ENCODE data around the gene WWC2.

WWC2 gene

DNA sequence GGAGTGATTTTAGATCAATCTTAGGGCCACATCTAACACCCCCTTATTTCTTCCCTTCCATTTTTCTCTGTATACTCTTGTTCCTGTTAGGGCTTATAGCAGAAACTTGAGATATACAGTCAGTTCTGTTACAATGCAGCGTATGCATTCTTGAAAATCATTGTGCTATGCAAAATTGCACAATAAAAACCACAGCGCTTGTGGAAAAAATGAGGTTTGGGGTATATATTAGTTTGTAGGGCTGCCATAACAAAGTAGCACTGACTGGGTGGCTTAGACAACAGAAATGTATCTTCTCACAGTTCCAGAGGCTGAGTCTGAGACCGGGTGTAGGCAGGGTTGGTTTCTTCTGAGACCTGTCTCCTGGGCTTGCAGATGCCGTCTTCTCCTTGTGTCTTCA, 59.0 kb downstream of the WWC2 start:
- H3K36me3 ChIP-seq (ENCODE audit: insufficient read depth, insufficient read length, low read length) = peaks cover 4% of the 10 kb centered on the region
- H3K4me1 ChIP-seq (ENCODE audit: insufficient read depth, insufficient read length) = peaks cover 2% of the 10 kb centered on the region
- no peaks in the 10 kb centered on the region for H3K27me3 ChIP-seq (ENCODE audit: insufficient read depth, insufficient read length)
- TF ChIP-seq SUZ12 (IDR thresholded peaks at IDR 0.05; ENCODE audit: extremely low read depth, insufficient read depth, insufficient read length) (no peak), YY1 (IDR thresholded peaks at IDR 0.05; ENCODE audit: insufficient read depth, insufficient read length) (no peak), ZNF274 (IDR thresholded peaks at IDR 0.05; ENCODE audit: low read depth, low read length) (no peak)
- H3K9me3 ChIP-seq (ENCODE audit: insufficient read depth, low read length) = no peaks in the 10 kb centered on the region
- H3K4me3 ChIP-seq (ENCODE audit: insufficient read length, low read depth) = no peak overlapping the region
- H3K9ac ChIP-seq (ENCODE audit: insufficient read length, low read depth) = no peak overlapping the region
- no peak for DNase-seq (ENCODE audit: low read depth, low spot score)

- H3K9me3 ChIP-seq (ENCODE audit: insufficient read depth, low read length) = no peaks in the 10 kb centered on the region
These were observed 62.6 kb downstream of the WWC2 start for GRCh38 chr4:183161630-183162029.

GRCh38 chr4:183163135-183163534, 64.1 kb downstream of the WWC2 start:
- no peaks in the 10 kb centered on the region for H3K36me3 ChIP-seq (ENCODE audit: insufficient read depth, insufficient read length, low read length)
- no peak for DNase-seq (ENCODE audit: low read depth, low spot score)
- no peaks in the 10 kb centered on the region for H3K9me3 ChIP-seq (ENCODE audit: insufficient read depth, low read length)
- TF ChIP-seq YY1 (IDR thresholded peaks at IDR 0.05; ENCODE audit: insufficient read depth, insufficient read length) (no peak), ZNF274 (IDR thresholded peaks at IDR 0.05; ENCODE audit: low read depth, low read length) (no peak), SUZ12 (IDR thresholded peaks at IDR 0.05; ENCODE audit: extremely low read depth, insufficient read depth, insufficient read length) (no peak)
- H3K4me1 ChIP-seq (ENCODE audit: insufficient read depth, insufficient read length) = no peaks in the 10 kb centered on the region
- H3K4me3 ChIP-seq (ENCODE audit: insufficient read length, low read depth) = no peak overlapping the region
- no peaks in the 10 kb centered on the region for H3K27me3 ChIP-seq (ENCODE audit: insufficient read depth, insufficient read length)
- H3K9ac ChIP-seq (ENCODE audit: insufficient read length, low read depth) = no peak overlapping the region

More at GRCh38 chr4:183161630-183162029, 62.6 kb downstream of the WWC2 start:
- no peak for DNase-seq (ENCODE audit: low read depth, low spot score)
- H3K4me1 ChIP-seq (ENCODE audit: insufficient read depth, insufficient read length) = no peaks in the 10 kb centered on the region
- H3K9ac ChIP-seq (ENCODE audit: insufficient read length, low read depth) = no peak overlapping the region
- no peak for TF ChIP-seq ZNF274 (IDR thresholded peaks at IDR 0.05; ENCODE audit: low read depth, low read length)
- TF ChIP-seq SUZ12 (IDR thresholded peaks at IDR 0.05; ENCODE audit: extremely low read depth, insufficient read depth, insufficient read length) = no peak
- no peak for TF ChIP-seq YY1 (IDR thresholded peaks at IDR 0.05; ENCODE audit: insufficient read depth, insufficient read length)
- no peaks in the 10 kb centered on the region for H3K27me3 ChIP-seq (ENCODE audit: insufficient read depth, insufficient read length)
- no peaks in the 10 kb centered on the region for H3K36me3 ChIP-seq (ENCODE audit: insufficient read depth, insufficient read length, low read length)
- no peak overlapping the region for H3K4me3 ChIP-seq (ENCODE audit: insufficient read length, low read depth)

DNA sequence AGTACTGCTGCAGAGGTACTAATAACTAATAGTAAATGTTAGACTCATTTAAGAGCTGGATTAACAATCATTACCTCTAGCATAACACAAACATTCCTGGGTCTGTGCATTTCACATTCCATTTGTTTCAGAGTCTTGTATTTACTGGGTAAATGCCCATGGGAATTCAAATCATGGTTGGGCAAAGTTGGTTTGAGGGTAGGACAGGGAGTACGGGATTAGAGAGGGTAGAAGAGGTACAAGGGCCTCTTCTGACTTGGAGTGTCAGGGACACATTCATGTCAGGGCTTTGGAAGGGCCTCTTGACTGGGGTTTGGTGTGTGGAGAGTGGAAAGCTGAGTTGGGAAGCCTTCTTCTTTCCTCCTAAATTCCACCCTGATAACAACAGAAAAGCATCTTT, 65.9 kb downstream of the WWC2 start:
- H3K9ac ChIP-seq (ENCODE audit: insufficient read length, low read depth) = no peak overlapping the region

DNA sequence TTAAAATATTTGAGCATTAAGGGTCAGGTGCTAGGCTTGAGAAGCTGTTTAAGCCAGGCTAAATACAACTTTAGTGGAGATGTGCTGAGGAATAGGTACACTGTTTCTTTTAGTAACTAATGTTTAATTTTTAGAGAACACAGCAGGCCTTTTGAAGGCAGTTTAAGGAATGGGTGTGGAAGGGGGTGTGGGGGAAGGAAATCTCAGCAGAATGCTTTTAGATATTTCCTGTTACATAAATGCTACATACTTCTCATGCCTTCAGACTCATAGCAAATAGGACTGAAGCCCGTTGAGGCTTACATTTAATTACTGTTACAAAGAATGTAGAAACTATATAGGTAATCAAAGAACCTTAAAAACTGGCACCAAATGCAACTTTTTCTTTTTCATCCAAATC, 66.3 kb downstream of the WWC2 start:
- H3K4me1 ChIP-seq (ENCODE audit: insufficient read depth, insufficient read length) = no peaks in the 10 kb centered on the region
- no peak for DNase-seq (ENCODE audit: low read depth, low spot score)
- TF ChIP-seq SUZ12 (IDR thresholded peaks at IDR 0.05; ENCODE audit: extremely low read depth, insufficient read depth, insufficient read length) = no peak
- TF ChIP-seq YY1 (IDR thresholded peaks at IDR 0.05; ENCODE audit: insufficient read depth, insufficient read length) = no peak
- no peak for TF ChIP-seq ZNF274 (IDR thresholded peaks at IDR 0.05; ENCODE audit: low read depth, low read length)

More for the DNA sequence above, 65.9 kb downstream of the WWC2 start:
- DNase-seq (ENCODE audit: low read depth, low spot score) = no peak
- Histone ChIP-seq H3K4me1 (ENCODE audit: insufficient read depth, insufficient read length) (no peaks in the 10 kb centered on the region), H3K36me3 (ENCODE audit: insufficient read depth, insufficient read length, low read length) (no peaks in the 10 kb centered on the region), H3K9me3 (ENCODE audit: insufficient read depth, low read length) (no peaks in the 10 kb centered on the region), H3K27me3 (ENCODE audit: insufficient read depth, insufficient read length) (no peaks in the 10 kb centered on the region), H3K4me3 (ENCODE audit: insufficient read length, low read depth) (no peak overlapping the region)
- TF ChIP-seq ZNF274 (IDR thresholded peaks at IDR 0.05; ENCODE audit: low read depth, low read length) = no peak

DNA sequence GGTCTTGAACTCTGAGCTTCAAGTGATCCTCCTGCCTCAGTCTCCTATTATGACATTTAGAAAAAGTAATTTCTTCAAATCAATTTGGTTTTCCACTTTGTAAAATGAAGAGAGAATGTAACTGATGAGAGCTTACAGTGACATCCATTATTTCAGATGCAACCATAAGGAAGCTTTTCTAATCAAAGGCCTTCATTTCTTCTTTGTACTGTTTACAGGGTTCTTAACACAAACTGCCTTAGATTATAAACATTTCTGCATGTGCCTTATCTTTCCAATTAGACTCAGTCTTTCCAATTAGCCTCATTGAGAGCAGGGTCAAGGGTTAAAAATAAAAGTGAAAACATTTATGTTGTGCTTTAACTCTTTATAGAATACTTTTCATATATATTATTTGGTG, 71.8 kb downstream of the WWC2 start:
- Histone ChIP-seq H3K4me3 (ENCODE audit: insufficient read length, low read depth) (no peak overlapping the region), H3K9me3 (ENCODE audit: insufficient read depth, low read length) (no peaks in the 10 kb centered on the region), H3K4me1 (ENCODE audit: insufficient read depth, insufficient read length) (peaks cover 4% of the 10 kb centered on the region), H3K36me3 (ENCODE audit: insufficient read depth, insufficient read length, low read length) (no peaks in the 10 kb centered on the region), H3K27me3 (ENCODE audit: insufficient read depth, insufficient read length) (no peaks in the 10 kb centered on the region), H3K9ac (ENCODE audit: insufficient read length, low read depth) (no peak overlapping the region)
- DNase-seq (ENCODE audit: low read depth, low spot score) = no peak
- TF ChIP-seq YY1 (IDR thresholded peaks at IDR 0.05; ENCODE audit: insufficient read depth, insufficient read length) (no peak), ZNF274 (IDR thresholded peaks at IDR 0.05; ENCODE audit: low read depth, low read length) (no peak), SUZ12 (IDR thresholded peaks at IDR 0.05; ENCODE audit: extremely low read depth, insufficient read depth, insufficient read length) (no peak)

More for the DNA sequence above, 66.3 kb downstream of the WWC2 start:
- no peaks in the 10 kb centered on the region for H3K9me3 ChIP-seq (ENCODE audit: insufficient read depth, low read length)
- no peaks in the 10 kb centered on the region for H3K36me3 ChIP-seq (ENCODE audit: insufficient read depth, insufficient read length, low read length)
- H3K9ac ChIP-seq (ENCODE audit: insufficient read length, low read depth) = no peak overlapping the region
- H3K27me3 ChIP-seq (ENCODE audit: insufficient read depth, insufficient read length) = no peaks in the 10 kb centered on the region
- H3K4me3 ChIP-seq (ENCODE audit: insufficient read length, low read depth) = no peak overlapping the region

- no peak for DNase-seq (ENCODE audit: low read depth, low spot score)
- H3K4me3 ChIP-seq (ENCODE audit: insufficient read length, low read depth) = no peak overlapping the region
These were observed 72.6 kb downstream of the WWC2 start for GRCh38 chr4:183171484-183172267.

More at GRCh38 chr4:183171484-183172267, 72.6 kb downstream of the WWC2 start:
- no peaks in the 10 kb centered on the region for H3K9me3 ChIP-seq (ENCODE audit: insufficient read depth, low read length)
- no peaks in the 10 kb centered on the region for H3K36me3 ChIP-seq (ENCODE audit: insufficient read depth, insufficient read length, low read length)
- peaks cover 4% of the 10 kb centered on the region for H3K4me1 ChIP-seq (ENCODE audit: insufficient read depth, insufficient read length)
- TF ChIP-seq YY1 (IDR thresholded peaks at IDR 0.05; ENCODE audit: insufficient read depth, insufficient read length) (no peak), SUZ12 (IDR thresholded peaks at IDR 0.05; ENCODE audit: extremely low read depth, insufficient read depth, insufficient read length) (no peak), ZNF274 (IDR thresholded peaks at IDR 0.05; ENCODE audit: low read depth, low read length) (no peak)
- no peak overlapping the region for H3K9ac ChIP-seq (ENCODE audit: insufficient read length, low read depth)
- H3K27me3 ChIP-seq (ENCODE audit: insufficient read depth, insufficient read length) = no peaks in the 10 kb centered on the region
